SIG-M5 treated with dmso at 0.1 percent for 504 hours (cell line): Measurements from ENCODE around the gene ARFRP1.

Experiments used
- DNase-seq: peaks from one replicate; lab custom pipeline; 2025; ENCODE audit not compliant: unreplicated experiment; lab: John Stamatoyannopoulos, UW

ARFRP1 gene

GRCh38 chr20:63691711-63692435 lies 15.9 kb downstream of the ARFRP1 start:
- no peak for DNase-seq

DNA sequence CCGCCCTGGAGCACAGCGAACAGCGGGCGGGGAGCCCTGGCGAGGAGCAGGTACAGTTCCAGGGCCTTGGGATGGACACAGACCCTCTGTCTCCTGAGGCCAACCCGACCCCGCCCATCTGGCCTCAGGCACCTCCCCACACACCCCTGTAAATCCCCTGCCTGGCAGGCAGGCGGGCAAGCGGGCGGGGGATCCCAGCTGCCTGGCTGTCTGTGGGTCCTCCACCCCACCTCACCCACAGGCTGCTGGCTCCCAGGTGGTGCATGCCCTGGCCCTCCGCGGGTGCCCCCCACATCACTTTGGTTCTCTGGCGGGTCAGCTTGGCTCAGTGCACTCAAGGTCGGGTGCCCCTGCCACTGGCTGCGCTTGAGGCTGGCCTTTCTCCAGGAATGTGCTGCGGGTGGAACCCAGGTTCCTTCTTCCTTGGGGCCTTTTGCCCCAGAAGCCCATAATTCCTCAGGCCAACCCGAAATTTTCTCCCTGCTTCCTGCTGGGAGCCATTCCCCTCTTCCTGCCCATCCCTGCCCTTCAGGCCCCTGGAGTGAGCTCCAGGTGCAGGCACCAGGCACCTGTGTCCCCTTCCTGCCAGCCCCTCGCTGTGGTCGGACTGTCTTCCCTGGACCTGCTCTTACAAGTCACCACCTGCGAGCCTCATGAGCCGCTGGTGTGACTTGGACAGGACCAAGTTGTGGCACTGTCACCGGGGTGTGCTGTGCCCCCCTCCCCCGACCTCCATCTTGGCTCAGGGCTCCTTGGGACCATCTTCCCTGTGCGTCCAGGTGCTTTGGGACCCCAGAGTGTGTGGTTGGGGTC lies 16.7 kb downstream of the ARFRP1 start:
- no peak for DNase-seq

GRCh38 chr20:63690003-63690897 lies 17.5 kb downstream of the ARFRP1 start:
- DNase-seq = no peak

GRCh38 chr20:63689046-63690002 lies 18.5 kb downstream of the ARFRP1 start:
- DNase-seq = no peak

DNA sequence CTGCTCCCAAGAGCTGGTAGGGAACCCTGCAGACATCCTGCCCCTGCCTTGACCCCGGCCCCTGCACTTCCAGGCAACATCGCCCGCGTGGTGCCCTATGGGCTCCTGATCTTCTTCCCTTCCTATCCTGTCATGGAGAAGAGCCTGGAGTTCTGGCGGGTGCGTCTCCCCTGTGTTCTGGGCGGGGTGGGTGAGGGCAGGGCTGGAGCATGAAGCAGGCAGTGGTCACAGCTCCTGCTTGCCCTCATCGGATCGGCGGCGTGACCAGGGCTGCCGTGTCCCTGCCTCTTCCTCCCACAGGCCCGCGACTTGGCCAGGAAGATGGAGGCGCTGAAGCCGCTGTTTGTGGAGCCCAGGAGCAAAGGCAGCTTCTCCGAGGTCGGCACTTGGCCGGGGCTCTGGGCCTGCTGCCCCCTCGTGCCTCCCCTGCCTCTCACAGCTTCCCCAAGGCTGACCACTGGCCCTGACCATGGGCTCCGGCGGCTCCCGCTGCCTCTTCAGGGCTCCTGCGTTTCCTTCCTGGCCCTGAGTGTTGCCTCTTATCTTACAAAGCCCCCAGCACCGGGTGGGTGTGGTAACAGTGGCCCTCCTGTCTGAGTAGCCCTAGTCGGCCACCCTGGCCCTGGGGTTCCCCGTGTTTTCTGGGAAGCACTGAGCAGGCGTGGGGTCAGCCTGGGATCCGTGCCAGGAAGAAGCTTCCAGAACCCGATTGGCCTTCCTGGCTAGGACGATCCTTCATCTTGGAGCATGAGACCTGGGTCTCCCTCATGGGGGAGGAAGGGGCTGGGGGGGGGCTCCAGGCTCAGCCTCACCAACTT lies 19.3 kb downstream of the ARFRP1 start:
- no peak for DNase-seq

DNA sequence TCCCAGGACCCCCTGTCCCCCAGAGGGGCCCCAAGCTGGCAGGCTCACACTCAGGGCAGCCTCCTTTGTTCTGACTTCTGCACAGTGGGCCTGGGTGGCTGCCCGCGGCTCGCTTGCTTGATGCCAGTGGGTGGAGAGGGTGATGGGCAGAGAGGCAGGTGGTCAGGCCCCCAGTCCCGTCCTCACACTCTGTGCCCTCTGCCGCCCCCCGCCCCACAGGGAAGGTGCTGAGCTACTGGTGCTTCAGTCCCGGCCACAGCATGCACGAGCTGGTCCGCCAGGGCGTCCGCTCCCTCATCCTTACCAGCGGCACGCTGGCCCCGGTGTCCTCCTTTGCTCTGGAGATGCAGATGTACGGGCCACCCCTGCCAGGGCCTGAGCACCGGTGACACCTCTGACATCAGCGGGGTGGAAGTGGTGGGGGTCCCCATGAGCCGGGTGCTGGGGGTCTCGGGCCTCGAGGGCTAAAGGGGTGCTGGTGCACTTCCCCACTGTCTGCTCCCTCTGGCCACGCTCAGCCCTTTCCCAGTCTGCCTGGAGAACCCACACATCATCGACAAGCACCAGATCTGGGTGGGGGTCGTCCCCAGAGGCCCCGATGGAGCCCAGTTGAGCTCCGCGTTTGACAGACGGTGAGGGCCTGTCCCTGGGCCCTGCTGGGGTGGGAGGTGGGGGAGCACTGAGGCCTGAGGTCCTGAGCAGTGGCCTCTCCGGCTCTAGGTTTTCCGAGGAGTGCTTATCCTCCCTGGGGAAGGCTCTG lies 20.2 kb downstream of the ARFRP1 start:
- no peak for DNase-seq

GRCh38 chr20:63686492-63687321 lies 21.1 kb downstream of the ARFRP1 start:
- no peak for DNase-seq

DNA sequence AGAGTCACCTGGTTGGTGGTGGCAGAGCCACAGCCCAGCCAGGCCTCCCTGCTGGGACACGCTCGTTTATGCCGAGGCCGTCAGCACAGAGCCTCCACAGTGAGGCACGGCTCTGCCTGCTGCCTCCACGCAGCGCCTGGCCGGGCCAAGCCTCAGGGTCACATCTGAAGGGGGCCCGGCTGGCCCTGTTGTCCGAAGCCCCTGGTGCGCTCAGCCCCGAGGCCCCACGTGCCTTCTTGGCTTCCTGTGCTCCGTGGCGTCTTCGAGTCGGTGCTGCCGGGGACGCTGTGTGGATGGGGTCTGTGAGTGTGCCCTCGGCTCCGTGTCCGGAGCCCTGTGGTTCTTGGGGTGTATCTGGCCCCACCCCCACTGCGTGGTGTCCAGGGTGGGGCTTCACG lies 21.7 kb downstream of the ARFRP1 start:
- DNase-seq = no peak

- no peak for DNase-seq
Measured at GRCh38 chr20:63685269-63686026, 22.3 kb downstream of the ARFRP1 start.

DNA sequence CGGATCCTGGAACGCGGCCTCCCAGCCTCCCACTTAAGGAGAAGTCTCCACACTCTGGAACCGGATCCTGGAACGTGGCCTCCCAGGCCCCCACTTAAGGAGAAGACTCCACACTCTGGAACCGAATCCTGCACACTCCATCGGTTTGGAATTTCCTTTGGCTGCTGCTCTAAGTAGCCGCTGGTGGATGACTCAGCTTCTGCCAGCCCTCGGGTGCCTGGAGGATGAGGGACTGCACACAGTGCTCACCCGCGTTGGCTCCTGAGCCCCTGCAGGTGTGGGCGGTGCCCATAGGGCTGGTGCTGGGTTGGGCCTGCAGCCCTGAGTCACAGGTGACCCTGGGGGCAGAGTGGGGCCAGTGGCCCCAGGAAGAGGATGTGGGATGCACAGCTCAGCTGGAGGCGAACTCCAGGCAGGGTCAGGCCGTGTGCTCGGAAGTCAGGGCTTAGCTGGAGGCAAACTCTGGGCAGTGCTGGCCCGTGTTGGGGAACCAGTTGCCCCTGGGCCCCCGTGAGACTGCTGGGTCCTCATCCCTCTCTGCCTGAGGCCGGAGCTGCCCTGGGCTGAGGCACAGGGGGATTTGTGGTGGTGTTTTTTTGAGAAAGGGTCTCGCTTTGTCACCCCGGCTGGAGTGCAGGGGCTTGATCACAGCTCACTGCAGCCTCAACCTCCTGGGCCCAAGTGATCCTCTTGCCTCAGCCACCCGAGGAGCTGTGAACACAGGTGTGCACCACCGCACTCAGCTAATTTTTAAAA lies 25.2 kb downstream of the ARFRP1 start:
- DNase-seq = peak; percentile 84

DNA sequence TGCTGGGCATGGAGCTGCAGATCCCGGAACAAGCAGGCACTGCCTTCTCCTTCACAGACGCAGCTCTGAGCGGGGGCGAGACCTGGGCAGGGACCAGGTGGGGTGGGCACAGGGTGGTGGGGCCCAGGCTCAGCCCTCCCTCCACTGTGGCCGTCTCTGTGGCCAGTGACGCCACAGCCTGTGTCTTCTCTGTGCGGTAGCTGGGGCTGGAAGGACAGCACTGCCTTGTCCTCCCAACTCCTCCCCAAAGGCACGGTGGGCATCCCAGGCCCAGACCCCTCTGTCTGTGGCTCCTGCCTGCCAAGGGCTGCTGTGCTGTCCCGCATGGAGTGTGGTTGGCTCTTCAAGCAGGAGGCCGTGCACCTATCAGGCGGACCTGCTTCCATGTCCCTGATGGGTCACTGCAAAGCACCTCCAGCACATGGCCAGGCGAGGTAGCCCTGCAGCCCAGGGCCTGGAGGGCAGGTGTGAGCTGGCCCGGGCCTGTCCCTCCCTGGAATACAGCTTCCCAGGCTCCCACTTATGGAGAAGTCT lies 26.1 kb downstream of the ARFRP1 start:
- no peak for DNase-seq

GRCh38 chr20:63680857-63681608 lies 26.7 kb downstream of the ARFRP1 start:
- no peak for DNase-seq

- no peak for DNase-seq
Measured at GRCh38 chr20:63680427-63680826, 27.3 kb downstream of the ARFRP1 start.

DNA sequence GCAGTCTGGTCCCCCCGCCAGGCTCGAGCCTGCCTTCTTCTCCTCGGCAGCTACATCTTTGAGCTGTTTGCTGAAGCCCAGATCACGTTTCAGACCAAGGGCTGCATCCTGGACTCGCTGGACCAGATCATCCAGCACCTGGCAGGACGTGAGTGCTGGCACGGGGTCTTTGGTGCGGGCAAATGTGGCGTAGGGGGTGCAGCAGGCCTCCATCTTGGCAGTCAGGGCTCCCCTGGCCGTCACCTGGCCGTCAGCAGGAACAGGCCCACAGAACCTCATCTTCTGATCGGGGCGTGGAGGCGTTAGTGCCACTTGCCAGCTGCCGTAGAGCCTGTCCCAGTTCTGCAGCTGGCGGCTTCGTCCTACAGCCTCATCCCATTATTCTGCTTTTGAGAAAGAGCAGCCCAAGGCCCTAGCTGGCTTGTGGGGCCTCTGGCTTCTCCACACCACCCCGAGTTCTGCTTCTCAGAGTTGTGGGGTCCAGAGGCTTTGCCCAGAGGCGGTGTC lies 27.9 kb downstream of the ARFRP1 start:
- no peak for DNase-seq
